Sigmoid colon (tissue), 7 donors: Measurements from ENCODE around the gene TULP3. TPM values are rescaled to one million over a fixed set of nuclear protein-coding genes. Genes with fewer than 3 reads are reported as not detected.

Source experiments
- DNase-seq: peaks from one replicate; pipeline ENCODE4 v3.0.0-alpha.2; 2019
- H3K27ac ChIP-seq, 4 donors: fragments of 200-600 bp; sonication (generic); one replicate each; pipeline ENCODE4 v1.5.1; 2016 to 2019; ENCODE audit warnings: mild to moderate bottlenecking in 1 of 4
- H3K27me3 ChIP-seq, 3 donors: fragments of 200-600 bp; sonication (generic); one replicate each; pipeline ENCODE4 v1.5.1; 2019; ENCODE audit warnings: mild to moderate bottlenecking in 1 of 3
- H3K36me3 ChIP-seq, 4 donors: fragments of 200-600 bp; sonication (generic); one replicate each; pipeline ENCODE4 v1.5.1; 2016 to 2019
- H3K4me1 ChIP-seq, 4 donors: fragments of 200-600 bp; sonication (generic); one replicate each; pipeline ENCODE4 v1.5.1; 2017 to 2019
- H3K4me3 ChIP-seq, 4 donors: fragments of 200-600 bp; sonication (generic); one replicate each; pipeline ENCODE4 v1.5.1; 2017 to 2019; ENCODE audit warnings: mild to moderate bottlenecking in 2 of 4, moderate library complexity in 1 of 4
- H3K9me3 ChIP-seq, 4 donors: fragments of 200-600 bp in 3 of 4; sonication (generic) in 3 of 4; one replicate each; pipeline versions ENCODE4 v1.5.1 to v1.6.1; 2013 to 2019
- EP300 ChIP-seq, 4 donors: sonication (generic); formaldehyde crosslinking; IDR thresholded peaks; one replicate each; pipeline ENCODE4 v1.6.1; 2017; ENCODE audit warnings: antibody characterized with exemption in 4 of 4
- POLR2A ChIP-seq, 2 donors: fragments of 450-650 bp; IDR thresholded peaks; one replicate each; pipeline ENCODE4 v1.6.1; 2016; ENCODE audit warnings: antibody characterized with exemption in 2 of 2, mild to moderate bottlenecking in 2 of 2, moderate library complexity in 2 of 2
- POLR2AphosphoS5 ChIP-seq, 4 donors: sonication (generic); formaldehyde crosslinking; IDR thresholded peaks; one replicate each; pipeline ENCODE4 v1.6.1; 2017; ENCODE audit warnings: antibody characterized with exemption in 4 of 4
- WGBS, 2 donors: extraction: QIAGEN DNeasy Blood & Tissue Kit; methylation state at CpG; one replicate each; pipeline ENCODE4 v1.1.7; 2013; 5-methylcytosine and 5-hydroxymethylcytosine counted together
- intact Hi-C: fragments of 100-400 bp; cut with DNase I; formaldehyde crosslinking; loops from one replicate; pipeline ENCODE4 v1.15.1; 2023
- polyA plus RNA-seq, 3 donors: library from polyadenylated mRNA; stranded (reverse); fragments of 200-250 nt; gene quantifications; one replicate each; pipeline ENCODE4 v1.2.3, GENCODE V29; 2013
- total RNA-seq, 4 donors: library from RNA; depleted of rRNA; stranded (reverse); fragments of >200 nt; gene quantifications; one replicate each; pipeline ENCODE4 v1.1.0, GENCODE V29; 2016
- TF ChIP-seq, protein P1 (sequence below), 4 experiments: fragments of 450-650 bp in 3 of 4; fragments of 200-600 bp in 1 of 4; IDR thresholded peaks; one replicate each; pipeline ENCODE4 v1.5.1; 2016 to 2019; ENCODE audit warnings: antibody characterized with exemption in 4 of 4, mild to moderate bottlenecking in 3 of 4, moderate library complexity in 2 of 4
- donor health status: healthy with polysubstance abuse.
- donor health status: Bipolar disorder and iron deficiency.
- donor health status: healthy.

The TULP3 gene
- total and polyA plus RNA-seq, 7 donors, result 3.0 to 32.1 (median 17.8) TPM

- Histone ChIP-seq H3K4me1 (no peaks in the 10 kb centered on the region), H3K27ac (no peak overlapping the region), H3K27me3 (no peaks in the 10 kb centered on the region), H3K4me3 (no peak overlapping the region), H3K9me3 (no peaks in the 10 kb centered on the region), H3K36me3 (no peaks in the 10 kb centered on the region)
- intact Hi-C loops, result no loop called here
- DNase-seq, result no peak
- TF ChIP-seq POLR2A (IDR thresholded peaks at IDR 0.05) (no peak), POLR2AphosphoS5 (IDR thresholded peaks at IDR 0.05) (no peak), EP300 (IDR thresholded peaks at IDR 0.05) (no peak)
- TF ChIP-seq, protein P1, sequence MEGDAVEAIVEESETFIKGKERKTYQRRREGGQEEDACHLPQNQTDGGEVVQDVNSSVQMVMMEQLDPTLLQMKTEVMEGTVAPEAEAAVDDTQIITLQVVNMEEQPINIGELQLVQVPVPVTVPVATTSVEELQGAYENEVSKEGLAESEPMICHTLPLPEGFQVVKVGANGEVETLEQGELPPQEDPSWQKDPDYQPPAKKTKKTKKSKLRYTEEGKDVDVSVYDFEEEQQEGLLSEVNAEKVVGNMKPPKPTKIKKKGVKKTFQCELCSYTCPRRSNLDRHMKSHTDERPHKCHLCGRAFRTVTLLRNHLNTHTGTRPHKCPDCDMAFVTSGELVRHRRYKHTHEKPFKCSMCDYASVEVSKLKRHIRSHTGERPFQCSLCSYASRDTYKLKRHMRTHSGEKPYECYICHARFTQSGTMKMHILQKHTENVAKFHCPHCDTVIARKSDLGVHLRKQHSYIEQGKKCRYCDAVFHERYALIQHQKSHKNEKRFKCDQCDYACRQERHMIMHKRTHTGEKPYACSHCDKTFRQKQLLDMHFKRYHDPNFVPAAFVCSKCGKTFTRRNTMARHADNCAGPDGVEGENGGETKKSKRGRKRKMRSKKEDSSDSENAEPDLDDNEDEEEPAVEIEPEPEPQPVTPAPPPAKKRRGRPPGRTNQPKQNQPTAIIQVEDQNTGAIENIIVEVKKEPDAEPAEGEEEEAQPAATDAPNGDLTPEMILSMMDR (IDR thresholded peaks at IDR 0.05), result no peak
- WGBS, 2 donors, result 56 to 81% methylated on average over 2 of the region's 2 CpGs
Observed at GRCh38 chr12:2967651-2968050, 77.0 kb downstream of the TULP3 start.

- H3K27ac ChIP-seq, result no peak overlapping the region
- TF ChIP-seq, protein P1 (IDR thresholded peaks at IDR 0.05), result no peak
- TF ChIP-seq POLR2AphosphoS5 (IDR thresholded peaks at IDR 0.05) (no peak), EP300 (IDR thresholded peaks at IDR 0.05) (no peak), POLR2A (IDR thresholded peaks at IDR 0.05) (no peak)
- WGBS, 2 donors, result 70 to 74% methylated on average over 10 of the region's 10 CpGs
- H3K9me3 ChIP-seq, result no peaks in the 10 kb centered on the region
- intact Hi-C loops, result no loop called here
- no peak overlapping the region for H3K4me3 ChIP-seq
- peaks cover 0 to 7% (median 0%) of the 10 kb centered on the region in 4 donors for H3K4me1 ChIP-seq
- H3K36me3 ChIP-seq, result no peaks in the 10 kb centered on the region
- DNase-seq, result no peak
- H3K27me3 ChIP-seq, result no peaks in the 10 kb centered on the region
Observed at GRCh38 chr12:2970744-2971143, 80.1 kb downstream of the TULP3 start.

DNA sequence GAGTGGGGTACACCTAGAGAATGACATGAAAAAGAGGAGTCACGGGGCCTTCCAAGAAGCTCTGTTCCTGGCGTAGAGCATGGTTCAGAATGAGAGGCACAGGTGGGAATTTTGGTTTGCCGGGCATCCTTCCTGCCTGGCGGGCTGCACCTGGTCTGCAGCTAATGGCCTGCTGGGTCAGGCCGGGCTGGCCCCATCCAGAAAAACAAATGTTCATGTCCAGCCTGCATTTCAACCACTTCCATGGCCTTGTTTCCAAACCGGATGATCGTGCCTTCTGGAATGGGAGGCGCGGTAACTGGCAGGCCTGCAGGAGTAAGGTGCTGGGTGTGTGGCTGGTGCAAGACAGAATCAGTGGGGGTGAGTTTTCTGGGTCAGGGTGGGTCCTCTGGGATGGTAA, 82.9 kb downstream of the TULP3 start:
- no peak for DNase-seq
- intact Hi-C loops, result no loop called here
- H3K9me3 ChIP-seq, result no peaks in the 10 kb centered on the region
- H3K36me3 ChIP-seq, result no peaks in the 10 kb centered on the region
- H3K4me1 ChIP-seq, result peaks cover 0 to 7% (median 0%) of the 10 kb centered on the region in 4 donors
- no peak overlapping the region for H3K27ac ChIP-seq
- no peaks in the 10 kb centered on the region for H3K27me3 ChIP-seq
- TF ChIP-seq POLR2AphosphoS5 (IDR thresholded peaks at IDR 0.05) (no peak), POLR2A (IDR thresholded peaks at IDR 0.05) (no peak), EP300 (IDR thresholded peaks at IDR 0.05) (no peak)
- TF ChIP-seq, protein P1 (IDR thresholded peaks at IDR 0.05), result no peak
- no peak overlapping the region for H3K4me3 ChIP-seq
- WGBS, 2 donors, result 94 to 95% methylated on average over 9 of the region's 9 CpGs

- H3K27ac ChIP-seq, result no peak overlapping the region
- 68 to 69% methylated on average over 10 of the region's 10 CpGs for WGBS, 2 donors
- DNase-seq, result no peak
- TF ChIP-seq, protein P1 (IDR thresholded peaks at IDR 0.05), result no peak
- peaks cover 0 to 7% (median 0%) of the 10 kb centered on the region in 4 donors for H3K4me1 ChIP-seq
- no peaks in the 10 kb centered on the region for H3K9me3 ChIP-seq
- H3K27me3 ChIP-seq, result no peaks in the 10 kb centered on the region
- no peaks in the 10 kb centered on the region for H3K36me3 ChIP-seq
- intact Hi-C loops, result no loop called here
- H3K4me3 ChIP-seq, result no peak overlapping the region
Observed at GRCh38 chr12:2974560-2974971, 83.9 kb downstream of the TULP3 start.

DNA sequence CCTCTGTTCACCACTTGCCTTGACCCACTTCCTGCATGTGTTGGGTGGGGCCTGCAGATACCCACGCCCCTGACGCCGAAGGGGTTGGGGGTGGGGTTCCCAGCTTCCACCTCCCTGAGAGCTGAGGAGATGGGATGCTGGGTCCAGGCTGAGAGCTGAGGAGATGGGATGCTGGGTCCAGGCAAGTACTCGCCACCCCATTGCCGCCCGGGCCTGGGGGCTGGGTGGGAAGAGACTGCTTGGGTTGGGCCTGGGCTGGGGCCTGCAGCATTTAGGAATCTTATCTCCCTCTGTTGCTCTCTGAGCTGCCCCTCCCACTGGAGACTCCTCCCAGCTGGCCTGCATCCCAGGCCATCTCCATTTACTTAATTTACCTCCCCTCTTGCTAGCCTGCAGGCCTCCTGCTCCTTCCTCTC, 85.9 kb downstream of the TULP3 start:
- Histone ChIP-seq H3K27ac (no peak overlapping the region), H3K36me3 (no peaks in the 10 kb centered on the region), H3K27me3 (no peaks in the 10 kb centered on the region), H3K4me1 (peaks cover 0 to 7% (median 0%) of the 10 kb centered on the region in 4 donors), H3K9me3 (no peaks in the 10 kb centered on the region), H3K4me3 (no peak overlapping the region)
- WGBS, 2 donors, result 63 to 64% methylated on average over 6 of the region's 6 CpGs
- intact Hi-C loops, result no loop called here
- TF ChIP-seq POLR2AphosphoS5 (IDR thresholded peaks at IDR 0.05) (no peak), POLR2A (IDR thresholded peaks at IDR 0.05) (no peak)
- TF ChIP-seq, protein P1 (IDR thresholded peaks at IDR 0.05), result no peak
- DNase-seq, result no peak
